H1 (cell line): ENCODE results near the gene TMEM121B. TPM values are rescaled to one million over a fixed set of nuclear protein-coding genes. Genes with fewer than 3 reads are reported as not detected.

ENCODE experiments used
- CTCF ChIA-PET: fragments of 300-600 bp; sonication (Branson Sonifier 250); formaldehyde crosslinking; loops from one replicate; lab custom pipeline; 2021; ENCODE audit not compliant: partially characterized antibody; lab: Charles Lee
- POLR2A ChIA-PET: fragments of 300-600 bp; sonication (Branson Sonifier 250); formaldehyde crosslinking; loops from one replicate; lab custom pipeline; 2021; ENCODE audit warnings: inconsistent platforms; ENCODE audit not compliant: partially characterized antibody; lab: Charles Lee
- DNase-seq, 2 experiments: peaks; one replicate each; pipeline versions ENCODE4 v3.0.0 to v3.0.0-alpha.2; 2010 to 2022; ENCODE audit warnings: low spot score in 2 of 2, low read depth in 1 of 2, mixed read lengths in 1 of 2
- FAIRE-seq: peaks from 2 replicates; lab custom pipeline; 2011; peaks lifted over from hg19 to GRCh38; lab: Jason Lieb, UNC
- H2AFZ ChIP-seq: 2 replicates; pipeline ENCODE4 v1.8.1; 2012; ENCODE audit warnings: low read length, inconsistent platforms
- H2AK5ac ChIP-seq: 2 replicates; pipeline ENCODE4 v1.6.1; 2013; ENCODE audit warnings: low read depth, low read length
- H2BK120ac ChIP-seq: replicated peaks from 2 replicates; pipeline ENCODE3; 2013; ENCODE audit warnings: low read depth, low read length, inconsistent platforms
- H2BK12ac ChIP-seq: 2 replicates; pipeline ENCODE4 v1.6.1; 2013; ENCODE audit warnings: low read depth, low read length
- H2BK15ac ChIP-seq: 2 replicates; pipeline ENCODE4 v1.6.1; 2013; ENCODE audit warnings: low read length
- H2BK20ac ChIP-seq: 2 replicates; pipeline ENCODE4 v1.6.1; 2013; ENCODE audit warnings: low read length
- H2BK5ac ChIP-seq: 2 replicates; pipeline ENCODE4 v1.6.1; 2013; ENCODE audit warnings: low read depth, low read length
- H3K14ac ChIP-seq: 2 replicates; pipeline ENCODE4 v1.6.1; 2013; ENCODE audit warnings: inconsistent platforms; ENCODE audit not compliant: insufficient read length
- H3K18ac ChIP-seq: 2 replicates; pipeline ENCODE4 v1.6.1; 2013; ENCODE audit warnings: low read length; ENCODE audit errors: extremely low read depth
- H3K23ac ChIP-seq: 2 replicates; pipeline ENCODE4 v1.6.1; 2013; ENCODE audit warnings: inconsistent platforms; ENCODE audit not compliant: insufficient read length
- H3K23me2 ChIP-seq: 2 replicates; pipeline ENCODE4 v1.6.1; 2013; ENCODE audit warnings: low read depth, low read length
- H3K27ac ChIP-seq: 2 replicates; pipeline ENCODE4 v1.6.1; 2011; ENCODE audit warnings: low read depth, low read length, inconsistent platforms
- H3K27me3 ChIP-seq, 4 experiments: replicated peaks in 1 of 4; 1 replicate in 1 of 4; 2 replicates in 3 of 4; pipeline versions ENCODE4 v1.6.1 to v1.8.1; 2011 to 2013; ENCODE audit warnings: low read length in 3 of 4, mild to moderate bottlenecking in 3 of 4, inconsistent platforms in 2 of 4, mixed read lengths in 2 of 4, moderate library complexity in 1 of 4; ENCODE audit not compliant: control insufficient read depth in 3 of 4, insufficient read depth in 3 of 4; ENCODE audit errors: extremely low read depth in 1 of 4
- H3K36me3 ChIP-seq, 4 experiments: 2 replicates each; pipeline versions ENCODE4 v1.6.1 to v1.8.1; 2011 to 2013; ENCODE audit warnings: mild to moderate bottlenecking in 4 of 4, low read length in 3 of 4, moderate library complexity in 2 of 4, control low read depth in 1 of 4, inconsistent platforms in 1 of 4; ENCODE audit not compliant: insufficient read depth in 4 of 4, control insufficient read depth in 2 of 4
- H3K4ac ChIP-seq: replicated peaks from 2 replicates; pipeline ENCODE3; 2013; ENCODE audit warnings: low read length, low read depth, mixed read lengths, inconsistent platforms; ENCODE audit not compliant: insufficient read length
- H3K4me1 ChIP-seq, 4 experiments: replicated peaks in 1 of 4; 1 replicate in 1 of 4; 2 replicates in 3 of 4; pipeline versions ENCODE4 v1.6.1 to v1.8.1; 2011 to 2013; ENCODE audit warnings: low read length in 3 of 4, inconsistent platforms in 2 of 4, mixed read lengths in 1 of 4; ENCODE audit not compliant: insufficient read depth in 4 of 4, control insufficient read depth in 3 of 4
- H3K4me2 ChIP-seq, 2 experiments: 2 replicates each; pipeline versions ENCODE4 v1.6.1 to v1.8.1; 2011 to 2013; ENCODE audit warnings: low read depth in 2 of 2, low read length in 2 of 2, control low read depth in 1 of 2, inconsistent platforms in 1 of 2, mild to moderate bottlenecking in 1 of 2; ENCODE audit not compliant: insufficient read depth in 1 of 2
- H3K4me3 ChIP-seq, 4 experiments: fragments of 200-600, 300-600 bp in 1 of 4; sonication (generic), shearing (Covaris generic), sonication (Bioruptor Twin) in 1 of 4; 2 replicates each; pipeline versions ENCODE4 v1.5.1 to v1.8.1; 2011 to 2016; ENCODE audit warnings: low read length in 4 of 4, low read depth in 3 of 4, control low read depth in 2 of 4, inconsistent platforms in 2 of 4, mild to moderate bottlenecking in 2 of 4, mixed read lengths in 1 of 4, moderate library complexity in 1 of 4; ENCODE audit not compliant: insufficient read depth in 2 of 4; ENCODE audit errors: extremely low read depth in 1 of 4
- H3K56ac ChIP-seq: replicated peaks from 2 replicates; pipeline ENCODE3; 2013; ENCODE audit warnings: low read depth, mild to moderate bottlenecking, mixed read lengths, low read length, inconsistent platforms; ENCODE audit not compliant: insufficient read length
- H3K79me1 ChIP-seq: 2 replicates; pipeline ENCODE4 v1.6.1; 2013; ENCODE audit warnings: low read depth, low read length, control low read depth
- H3K79me2 ChIP-seq, 2 experiments: 2 replicates each; pipeline versions ENCODE4 v1.6.1 to v1.8.1; 2012 to 2013; ENCODE audit warnings: low read length in 2 of 2, mild to moderate bottlenecking in 2 of 2, inconsistent platforms in 1 of 2; ENCODE audit not compliant: insufficient read depth in 2 of 2, control insufficient read depth in 1 of 2
- H3K9ac ChIP-seq, 4 experiments: replicated peaks in 1 of 4; 1 replicate in 1 of 4; 2 replicates in 3 of 4; pipeline versions ENCODE4 v1.6.1 to v1.8.1; 2011 to 2013; ENCODE audit warnings: low read depth in 3 of 4, low read length in 3 of 4, control low read depth in 2 of 4, mild to moderate bottlenecking in 2 of 4, moderate library complexity in 2 of 4, inconsistent platforms in 1 of 4; ENCODE audit errors: extremely low read depth in 1 of 4
- H3K9me3 ChIP-seq, 2 experiments: 2 replicates each; pipeline versions ENCODE4 v1.6.1 to v1.8.1; 2012 to 2013; ENCODE audit warnings: mild to moderate bottlenecking in 2 of 2, moderate library complexity in 2 of 2, control low read depth in 1 of 2, inconsistent platforms in 1 of 2, low read depth in 1 of 2, low read length in 1 of 2, mixed read lengths in 1 of 2; ENCODE audit not compliant: insufficient read depth in 2 of 2
- H4K20me1 ChIP-seq, 2 experiments: replicated peaks in 1 of 2; 2 replicates each; pipeline versions ENCODE3 to v1.8.1; 2011 to 2013; ENCODE audit warnings: inconsistent platforms in 2 of 2, low read length in 2 of 2, mild to moderate bottlenecking in 1 of 2; ENCODE audit not compliant: insufficient read depth in 2 of 2, control insufficient read depth in 1 of 2
- H4K5ac ChIP-seq: 2 replicates; pipeline ENCODE4 v1.6.1; 2013; ENCODE audit warnings: low read length, low read depth, mixed read lengths, inconsistent platforms; ENCODE audit not compliant: insufficient read length
- H4K8ac ChIP-seq: 2 replicates; pipeline ENCODE4 v1.8.0; 2013; ENCODE audit warnings: mild to moderate bottlenecking, moderate library complexity, low read length, inconsistent platforms; ENCODE audit not compliant: insufficient read depth; ENCODE audit errors: extremely low read depth
- H4K91ac ChIP-seq: replicated peaks from 2 replicates; pipeline ENCODE3; 2013; ENCODE audit warnings: low read length, mixed read lengths, inconsistent platforms; ENCODE audit not compliant: insufficient read length
- KDM1A ChIP-seq: fragments of 200-600, 300-600 bp; sonication (generic); IDR thresholded peaks from 2 replicates; pipeline ENCODE4 v1.7.1; 2016; ENCODE audit warnings: mild to moderate bottlenecking, low read length, borderline replicate concordance
- SAP30 ChIP-seq: fragments of 300-600 bp; sonication (generic); IDR thresholded peaks from 2 replicates; pipeline ENCODE4 v1.7.1; 2012; ENCODE audit warnings: low read length, moderate library complexity, mild to moderate bottlenecking, inconsistent platforms; ENCODE audit not compliant: insufficient read depth, insufficient replicate concordance
- TAF7 ChIP-seq: optimal IDR thresholded peaks from 2 replicates; pipeline ENCODE3; 2011; ENCODE audit warnings: low read depth, mild to moderate bottlenecking, inconsistent platforms, low read length, moderate library complexity, borderline replicate concordance
- YY1 ChIP-seq: IDR thresholded peaks from 2 replicates; pipeline ENCODE4 v1.6.1; 2011; ENCODE audit warnings: low read depth, mild to moderate bottlenecking, low read length
- ZNF274 ChIP-seq: IDR thresholded peaks from 2 replicates; pipeline ENCODE4 v1.7.0; 2012; ENCODE audit warnings: low read length, borderline replicate concordance; ENCODE audit errors: extremely low read depth
- WGBS, 2 experiments: shearing (Covaris generic) in 1 of 2; methylation state at CpG; one replicate each; pipeline versions ENCODE4 v1.1.6 to v1.1.7; 2013 to 2015; ENCODE audit warnings: low lambda C conversion rate in 2 of 2, mixed read lengths in 2 of 2, inconsistent platforms in 1 of 2, low coverage in 1 of 2, missing lambda C conversion rate in 1 of 2; ENCODE audit not compliant: insufficient replicate concordance in 2 of 2, insufficient coverage in 1 of 2, insufficient read length in 1 of 2; ENCODE audit errors: extremely low coverage in 1 of 2, missing lambda C conversion rate in 1 of 2; 5-methylcytosine and 5-hydroxymethylcytosine counted together
- polyA plus RNA-seq, 7 experiments: library from polyadenylated mRNA; depleted of rRNA in 3 of 7; stranded (reverse) in 5 of 7; unstranded in 2 of 7; fragments of >200 nt in 5 of 7; fragments of 200-250 nt in 2 of 7; gene quantifications; 1 replicate in 5 of 7; 2 replicates in 1 of 7; 4 replicates in 1 of 7; pipeline versions ENCODE4 v1.2.1 to v1.2.3, GENCODE V29; 2011 to 2013; ENCODE audit warnings: missing spikeins in 2 of 7, mixed read lengths in 2 of 7
- total RNA-seq: library from RNA; stranded (reverse); fragmentation: NEBNext Ultra II Directional; extraction: Animal tissue kit (Norgen Biotek cat#: 25700); gene quantifications from 2 replicates; pipeline ENCODE4 v1.2.1, GENCODE V29; 2021
- TF ChIP-seq, protein P1 (sequence below): IDR thresholded peaks from 2 replicates; pipeline ENCODE4 v1.6.1; 2012; ENCODE audit warnings: low read length, inconsistent platforms

TMEM121B gene
- total and polyA plus RNA-seq, 2 of the 8 experiments (the other 6 are each of a cell fraction or from before 2014, with no cell fraction given) = 4.3 to 6.9 TPM

DNA sequence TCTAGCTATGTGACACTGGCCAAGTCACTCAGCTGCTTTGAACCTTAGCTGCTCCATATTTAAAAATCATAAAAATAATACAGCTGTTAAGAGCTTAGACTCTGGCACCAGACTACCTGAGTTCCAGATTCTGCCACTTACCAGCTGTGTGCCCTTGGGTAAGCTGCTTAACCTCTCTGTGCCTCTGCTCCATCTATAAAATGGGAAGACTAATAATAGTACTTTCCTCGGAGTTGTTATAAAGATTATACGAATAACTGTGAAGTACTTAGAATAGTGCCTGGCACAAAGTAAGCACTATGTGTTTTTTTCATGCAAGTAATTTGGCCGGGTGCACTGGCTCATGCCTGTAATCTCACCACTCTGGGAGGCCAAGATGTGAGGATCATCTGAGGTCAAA, 36.6 kb upstream of the TMEM121B start:
- peaks cover 10% of the 10 kb centered on the region; the same call in 1 of the 2 replicates for H3K23me2 ChIP-seq
- no peak for FAIRE-seq
- H2BK12ac ChIP-seq = no peak overlapping the region
- CTCF ChIA-PET = interaction anchor here (0.5 to 2.4 kb wide), 7 partner anchors 11 to 208 kb away, joined by 3 to 12 read pairs (median 5); no protein-coding TSS in a partner anchor
- H3K79me2 ChIP-seq = peaks cover 19 to 48% of the 10 kb centered on the region in 2 experiments
- H2BK20ac ChIP-seq = no peak overlapping the region
- H4K20me1 ChIP-seq = peaks cover 2 to 9% of the 10 kb centered on the region in 2 experiments
- H4K5ac ChIP-seq = no peak overlapping the region
- H3K27me3 ChIP-seq = 0 out of 7 replicates have a peak, but pooled peaks cover 0 to 4% (median 0%) of the 10 kb centered on the region in 4 experiments
- H3K4me1 ChIP-seq = peaks cover 3 to 8% (median 5%) of the 10 kb centered on the region in 4 experiments; a peak in 6 of 7 replicates
- TF ChIP-seq, protein P1, sequence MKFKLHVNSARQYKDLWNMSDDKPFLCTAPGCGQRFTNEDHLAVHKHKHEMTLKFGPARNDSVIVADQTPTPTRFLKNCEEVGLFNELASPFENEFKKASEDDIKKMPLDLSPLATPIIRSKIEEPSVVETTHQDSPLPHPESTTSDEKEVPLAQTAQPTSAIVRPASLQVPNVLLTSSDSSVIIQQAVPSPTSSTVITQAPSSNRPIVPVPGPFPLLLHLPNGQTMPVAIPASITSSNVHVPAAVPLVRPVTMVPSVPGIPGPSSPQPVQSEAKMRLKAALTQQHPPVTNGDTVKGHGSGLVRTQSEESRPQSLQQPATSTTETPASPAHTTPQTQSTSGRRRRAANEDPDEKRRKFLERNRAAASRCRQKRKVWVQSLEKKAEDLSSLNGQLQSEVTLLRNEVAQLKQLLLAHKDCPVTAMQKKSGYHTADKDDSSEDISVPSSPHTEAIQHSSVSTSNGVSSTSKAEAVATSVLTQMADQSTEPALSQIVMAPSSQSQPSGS = no peak
- TF ChIP-seq YY1 = no peak
- 0 out of 2 replicates have a peak, but pooled peaks have one; percentile 58 for TF ChIP-seq KDM1A
- TF ChIP-seq ZNF274 = no peak
- TF ChIP-seq SAP30 = no peak
- no peak for TF ChIP-seq TAF7
- TF ChIP-seq, all 59 proteins: peak for 1
- Histone ChIP-seq H2BK120ac (no peak overlapping the region), H4K8ac (no peak overlapping the region), H3K56ac (no peak overlapping the region), H2AK5ac (no peak overlapping the region), H3K4me2 (peak overlapping the region; percentile 67 to 70; a peak in 2 of 4 replicates), H3K23ac (no peak overlapping the region), H3K27ac (no peak overlapping the region), H3K36me3 (no peaks in the 10 kb centered on the region), H3K9ac (no peak overlapping the region), H3K14ac (no peak overlapping the region), H3K4me3 (peak overlapping the region in 2 of 4 experiments; percentile 62 to 70; a peak in 3 of 8 replicates), H3K4ac (no peak overlapping the region), H2AFZ (no peak overlapping the region), H2BK15ac (no peak overlapping the region), H3K79me1 (peaks cover 10% of the 10 kb centered on the region), H3K9me3 (no peaks in the 10 kb centered on the region), H3K18ac (no peak overlapping the region), H4K91ac (no peak overlapping the region), H2BK5ac (no peak overlapping the region)
- WGBS, 2 experiments = 97% methylated on average over 3 of the region's 3 CpGs; no CpG with 5 or more reads in 1 of the 2 experiments
- POLR2A ChIA-PET = interaction anchor here (0.7 to 2.0 kb wide), 5 partner anchors 11 to 77 kb away, joined by 3 to 6 read pairs (median 3); no protein-coding TSS in a partner anchor
- no peak for DNase-seq
